NCI-H1048 (cell line): Measurements from ENCODE around the gene HSDL2.
"Not testable (repeated sequence)": the region's sequence is repeated elsewhere in the genome, so short reads cannot be mapped to it uniquely, and the experiment has no call there.

Experiments
- DNase-seq: peaks from one replicate; lab custom pipeline; 2025; lab: John Stamatoyannopoulos, UW

The HSDL2 gene

DNA sequence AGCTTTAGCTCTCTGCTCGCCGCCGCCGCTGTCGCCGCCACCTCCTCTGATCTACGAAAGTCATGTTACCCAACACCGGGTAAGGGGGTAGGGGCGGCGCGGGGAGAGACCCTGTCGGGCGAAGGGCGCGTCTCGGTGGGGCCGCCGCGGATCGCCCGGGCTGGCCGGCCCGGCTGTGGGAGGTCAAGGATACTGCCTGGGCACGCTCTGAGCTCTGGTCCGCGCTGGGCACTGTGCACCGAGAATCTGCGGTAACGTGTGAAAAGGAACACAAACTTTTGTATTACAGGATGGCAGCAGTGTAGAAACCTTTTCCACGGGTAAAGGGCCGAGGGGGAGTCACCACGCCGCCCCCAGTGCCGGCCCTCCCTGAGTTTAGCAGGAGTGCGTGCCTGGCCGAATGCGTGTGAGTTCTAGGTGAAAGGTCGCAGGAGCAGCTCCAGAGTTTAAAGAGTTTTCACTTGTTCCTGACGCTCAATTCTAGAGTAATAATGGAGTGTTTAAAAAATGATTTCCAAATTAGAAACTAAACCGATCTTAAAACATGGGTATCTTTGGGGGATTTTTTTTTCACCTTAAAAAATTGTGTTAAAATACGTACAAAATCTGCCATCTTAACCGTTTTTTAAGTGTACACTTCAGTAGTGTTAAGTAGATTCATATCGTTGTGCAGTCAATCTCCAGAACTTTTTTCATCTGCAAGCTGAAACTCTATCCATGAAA lies at the start of gene HSDL2:
TSS of gene HSDL2 (plus strand) at position 7 of the 723 bp plus-strand sequence. CDS start at position 63, 56 bp downstream.
- no peak for DNase-seq

DNA sequence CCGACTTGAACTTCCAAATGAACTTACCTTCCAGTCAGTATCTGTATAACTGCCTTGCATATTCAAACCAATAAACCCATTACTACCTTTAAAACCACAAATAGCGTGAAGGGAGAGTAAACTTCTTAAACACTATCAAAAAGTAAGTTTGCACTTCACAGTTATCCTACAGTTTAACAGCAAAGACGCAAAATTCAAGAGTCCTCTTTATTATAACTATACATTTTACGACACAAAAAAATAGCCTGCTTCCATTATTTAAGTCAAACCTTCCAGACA lies 48.3 kb upstream of the HSDL2 start:
- DNase-seq, result no peak

DNA sequence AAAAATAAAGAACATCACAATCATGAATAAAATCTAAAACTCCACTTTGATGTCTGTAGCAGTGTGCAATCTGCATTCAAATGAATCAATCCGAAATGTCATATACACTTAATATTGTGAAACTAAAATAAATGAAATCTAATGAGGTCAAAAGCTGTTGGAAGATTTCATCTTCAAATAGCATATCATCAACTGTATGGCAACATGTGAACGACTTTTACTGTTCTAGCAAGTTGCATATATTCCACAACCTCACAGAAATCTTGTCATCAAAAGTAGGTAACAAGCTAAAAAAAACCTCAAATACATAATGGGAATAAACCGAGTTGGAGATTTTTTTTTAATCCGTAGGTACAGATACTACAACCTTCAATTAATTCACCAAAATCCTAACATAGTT lies 47.7 kb upstream of the HSDL2 start:
- DNase-seq, result no peak

DNA sequence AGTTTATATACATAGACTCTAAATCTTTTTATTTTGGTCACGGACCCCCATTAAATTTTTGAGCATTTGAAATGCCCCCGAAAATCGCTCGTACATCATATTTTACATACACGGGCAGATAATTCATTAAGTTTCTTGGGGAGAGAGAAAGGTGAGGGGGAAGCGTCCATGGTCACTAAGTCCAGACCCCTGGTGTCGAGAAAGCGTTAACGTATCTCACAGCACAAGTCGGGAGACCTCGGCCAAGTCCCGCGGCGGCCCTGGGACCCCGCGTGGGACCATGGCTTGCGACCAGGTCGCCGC lies 47.3 kb upstream of the HSDL2 start:
- DNase-seq, result no peak

DNA sequence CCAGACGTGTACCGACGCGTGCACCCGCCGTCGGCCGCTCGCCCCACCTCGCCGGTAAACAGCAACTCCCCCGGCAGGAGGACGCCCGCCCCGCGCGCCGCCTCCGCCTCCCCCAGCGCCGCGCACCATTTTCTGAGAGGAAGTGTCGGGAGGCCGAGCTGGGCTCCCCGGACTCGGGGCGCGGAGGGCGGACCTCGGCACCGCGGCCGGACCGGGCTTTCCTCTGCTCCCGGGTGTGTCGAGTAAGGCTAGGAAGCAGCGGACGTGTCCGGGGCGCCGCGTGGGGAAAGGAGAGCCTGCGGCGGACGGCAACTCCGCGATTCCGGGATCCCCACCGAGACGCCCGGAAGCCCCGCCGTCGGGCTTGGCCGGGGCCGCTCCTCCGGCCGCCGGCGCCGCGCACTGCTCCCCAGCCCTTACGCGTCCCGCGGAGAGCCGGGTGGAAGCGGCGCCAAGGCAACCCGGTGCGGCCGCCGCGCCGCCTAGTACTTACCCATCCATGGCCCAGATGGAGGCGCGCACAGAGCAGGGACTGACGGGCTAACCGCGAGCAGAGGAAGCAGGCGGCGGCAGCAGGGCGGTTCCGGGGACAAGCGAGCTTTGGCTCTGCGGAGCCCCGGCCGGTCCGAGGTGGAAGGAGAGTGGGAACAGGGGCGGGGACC lies 46.8 kb upstream of the HSDL2 start, which contains the start of gene PTBP3:
TSS of gene PTBP3 (minus strand) at position 643 of the 662 bp plus-strand sequence. CDS start 35,754 bp downstream, outside the sequence.
- no peak for DNase-seq

DNA sequence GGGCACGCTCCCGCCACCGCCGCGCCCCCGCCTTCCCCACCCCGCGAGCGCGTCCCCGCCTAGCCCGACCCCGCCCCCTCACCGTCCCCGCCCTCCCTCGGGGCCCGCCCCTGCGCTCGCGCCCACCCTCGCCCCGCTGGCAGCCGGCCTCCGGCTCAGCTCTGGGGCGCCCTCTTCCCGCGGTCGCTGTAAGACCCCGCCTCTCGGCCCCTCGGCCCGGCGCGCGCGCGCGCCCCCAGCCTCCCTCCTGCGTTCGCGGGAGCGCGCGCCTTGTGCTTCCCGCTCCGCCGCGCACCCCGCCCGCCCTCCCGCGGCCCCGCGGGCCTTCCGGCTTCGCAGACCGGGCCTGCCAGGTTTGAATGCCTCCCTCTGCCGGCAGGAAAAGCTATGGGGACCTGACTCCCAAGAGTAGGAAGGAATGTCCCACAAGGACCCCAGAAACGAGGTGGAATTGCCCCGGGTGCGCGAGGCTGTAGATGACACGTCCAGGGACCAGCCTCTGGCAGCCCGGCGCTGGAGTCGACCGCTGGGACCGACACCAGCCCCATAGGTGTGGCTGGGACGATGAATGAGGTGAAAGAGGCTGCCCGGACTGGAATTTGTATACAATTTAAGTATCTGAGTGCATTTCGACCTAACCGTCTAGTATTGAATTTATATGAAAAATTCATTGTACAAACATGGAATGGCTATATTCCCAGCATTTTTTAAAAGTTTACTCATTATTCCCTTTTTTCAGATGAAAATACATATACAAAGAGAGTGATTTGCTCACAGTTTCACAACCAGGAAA lies 46.1 kb upstream of the HSDL2 start:
- peak; percentile 89 for DNase-seq

DNA sequence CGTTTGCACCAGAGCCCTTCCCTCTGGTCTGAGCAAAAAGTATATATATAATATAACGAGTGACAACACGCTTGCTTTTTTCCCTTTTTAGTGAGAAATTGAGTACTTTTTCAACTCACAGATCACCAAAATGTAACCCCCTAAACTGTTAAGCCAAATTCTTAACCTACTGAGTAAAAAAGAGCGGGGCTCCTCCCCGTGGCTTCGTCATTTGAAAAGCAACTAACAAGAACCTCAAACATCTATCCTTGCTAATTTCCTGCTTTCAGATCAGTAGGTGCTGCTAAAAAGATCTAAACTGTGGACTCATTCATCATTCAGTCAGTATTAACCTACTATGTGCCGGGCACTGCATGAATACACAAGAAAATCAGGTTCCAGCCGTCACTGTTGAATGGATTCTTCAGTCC lies 45.5 kb upstream of the HSDL2 start:
- no peak for DNase-seq

DNA sequence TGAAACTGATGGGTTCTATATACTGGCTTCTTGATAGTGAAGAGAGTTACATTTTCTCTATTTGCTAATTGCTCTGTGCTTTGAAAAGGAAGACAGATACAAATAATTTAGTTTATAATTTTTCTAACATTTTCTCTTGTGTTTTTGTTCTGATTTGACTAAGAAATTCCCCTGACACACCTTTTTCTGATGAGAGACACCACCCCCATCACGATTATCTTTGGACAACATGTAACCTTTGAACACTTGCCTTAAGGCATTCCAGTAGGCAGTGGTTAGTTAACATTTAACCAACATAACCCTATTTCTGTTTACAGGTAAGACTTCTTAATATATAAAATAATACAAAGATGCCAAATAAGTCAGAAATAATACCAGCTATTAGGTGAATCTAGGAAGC lies 42.4 kb upstream of the HSDL2 start:
- no peak for DNase-seq

DNA sequence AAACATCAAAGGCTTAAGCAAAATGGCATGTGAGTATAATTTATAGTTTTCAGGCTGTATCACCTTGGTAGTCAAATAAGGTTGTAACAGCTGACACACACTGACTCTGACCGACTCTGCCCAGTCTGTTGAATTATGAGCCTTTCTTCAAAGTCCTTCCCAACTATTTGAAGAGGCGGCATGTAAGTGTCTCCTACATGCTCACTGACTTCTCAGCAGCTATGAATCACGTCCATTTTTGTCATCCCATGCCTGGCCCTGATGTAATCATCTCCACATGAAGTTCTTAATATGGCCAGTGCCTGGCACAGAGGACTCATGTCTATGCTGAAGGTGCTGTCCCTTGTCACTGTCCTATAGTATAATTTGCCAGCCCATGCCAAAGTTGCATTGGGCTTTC lies 41.3 kb upstream of the HSDL2 start:
- no peak for DNase-seq

- DNase-seq, result no peak
These were observed 40.0 kb upstream of the HSDL2 start for GRCh38 chr9:112339886-112340285.

DNA sequence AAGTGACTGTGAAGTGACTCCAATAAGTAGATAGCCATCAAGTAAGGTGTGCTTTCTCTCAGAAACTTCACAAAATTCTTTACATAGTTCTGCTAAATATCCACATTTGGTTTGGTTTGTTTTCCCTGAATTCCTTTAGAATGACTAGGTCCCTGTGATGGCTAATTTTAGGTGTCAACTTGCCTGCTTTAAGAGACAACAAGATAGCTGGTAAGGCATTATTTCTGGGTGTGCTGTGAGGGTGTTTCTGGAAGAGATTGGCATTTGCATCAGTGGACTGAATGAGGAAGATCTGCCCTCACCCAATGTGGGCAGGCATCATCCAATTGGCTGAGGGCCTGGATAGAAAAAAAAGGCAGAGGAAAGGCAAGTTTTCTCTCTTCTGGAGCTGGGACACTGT lies 38.2 kb upstream of the HSDL2 start:
- no peak for DNase-seq

- no peak for DNase-seq
These were observed 31.5 kb upstream of the HSDL2 start for GRCh38 chr9:112348257-112349007.

- DNase-seq, result no peak
These were observed 30.9 kb upstream of the HSDL2 start for GRCh38 chr9:112349008-112349333.

DNA sequence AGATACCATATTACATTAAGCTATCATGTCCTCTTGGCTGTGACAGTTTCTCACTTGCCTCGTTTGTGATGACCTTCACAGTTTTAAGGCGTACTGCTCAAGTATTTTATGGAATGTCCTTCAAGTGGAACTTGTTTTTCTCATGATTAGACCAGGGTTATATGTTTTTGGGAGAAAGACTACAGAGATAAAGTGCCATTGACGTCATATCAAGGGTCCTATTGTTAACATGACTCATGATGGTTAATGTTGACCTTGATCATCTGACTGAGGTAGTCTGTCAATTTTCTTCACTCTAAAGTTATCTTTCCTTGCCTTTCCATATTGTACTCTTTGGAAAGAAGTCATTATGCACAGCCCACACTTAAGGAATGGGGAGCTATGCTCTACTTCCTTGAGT lies 28.7 kb upstream of the HSDL2 start:
- DNase-seq, result no peak

DNA sequence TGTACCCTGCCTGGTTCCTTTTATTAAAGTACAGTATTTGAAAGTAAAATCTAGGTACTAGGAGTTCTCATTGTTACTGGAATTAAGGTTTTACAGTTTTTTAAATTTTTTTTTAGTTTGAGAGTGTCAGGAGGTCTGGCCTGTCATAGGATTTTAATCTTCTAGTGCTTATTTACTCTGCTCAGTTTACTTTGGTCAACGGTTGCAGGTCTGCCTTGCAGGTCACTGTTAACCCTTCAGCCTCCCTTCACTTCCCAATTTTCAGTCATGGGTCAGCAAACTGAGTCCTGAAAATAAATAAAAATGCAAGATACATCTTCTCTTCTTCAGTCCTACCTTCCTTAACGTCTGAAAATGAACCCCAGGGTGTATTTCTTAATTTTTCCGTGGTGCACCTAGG lies 27.7 kb upstream of the HSDL2 start:
- no peak for DNase-seq

DNA sequence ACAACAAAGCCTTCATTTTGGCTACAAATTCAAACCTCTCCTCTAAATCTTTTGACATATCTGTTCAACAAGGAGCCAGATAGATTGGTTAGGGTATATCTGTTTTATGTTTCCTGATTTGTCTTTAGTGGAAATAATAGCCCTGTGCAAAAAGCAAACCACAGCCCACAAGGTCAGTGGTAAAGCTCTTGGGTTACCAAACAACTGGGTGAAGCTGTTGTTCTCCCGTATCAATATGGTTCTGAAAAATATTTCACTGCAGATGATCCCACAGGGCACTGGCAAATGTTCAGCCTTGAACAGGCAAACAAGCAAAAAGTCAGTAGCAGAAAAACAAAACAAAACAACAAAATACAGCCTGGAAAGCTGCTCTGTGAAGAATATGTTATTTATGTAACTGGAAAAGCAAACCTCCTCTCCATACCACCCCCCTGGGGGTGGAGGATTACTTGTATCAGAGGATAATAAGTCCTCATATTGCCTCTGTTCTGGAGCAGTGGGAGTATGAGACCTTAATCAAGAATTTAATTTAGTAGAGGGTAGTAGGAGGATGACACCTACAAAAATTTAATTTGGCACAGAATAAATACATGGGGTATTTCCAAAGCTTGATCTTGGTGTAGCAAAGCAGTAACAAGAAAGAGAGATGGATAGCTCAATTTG lies 25.7 kb upstream of the HSDL2 start:
- DNase-seq, result no peak

DNA sequence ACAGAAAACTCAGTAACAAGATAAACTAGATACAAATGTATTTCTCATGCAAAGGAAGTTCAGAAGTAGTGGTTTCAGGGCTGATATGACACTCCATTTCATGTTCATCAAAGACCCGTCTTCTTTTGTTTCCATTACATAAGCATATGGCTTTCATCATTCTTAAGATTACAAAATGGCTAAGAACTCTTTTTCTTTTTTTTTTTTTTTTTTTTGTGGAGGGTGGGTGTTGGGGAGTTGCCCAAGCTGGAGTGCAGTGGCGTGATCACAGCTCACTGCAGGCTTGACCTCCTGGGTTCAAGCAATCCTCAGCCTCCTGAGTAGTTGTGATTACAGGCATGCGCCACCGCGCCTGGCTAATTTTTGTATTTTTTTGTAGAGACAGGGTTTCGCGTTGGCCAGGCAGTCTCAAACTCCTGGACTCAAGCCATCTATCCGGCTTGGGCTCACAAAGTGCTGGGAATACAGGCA lies 24.4 kb upstream of the HSDL2 start:
- DNase-seq, result no peak

GRCh38 chr9:112360047-112360804 lies 19.7 kb upstream of the HSDL2 start:
- no peak for DNase-seq

GRCh38 chr9:112361601-112362000 lies 18.3 kb upstream of the HSDL2 start:
- DNase-seq, result no peak

- no peak for DNase-seq
These were observed 15.1 kb upstream of the HSDL2 start for GRCh38 chr9:112364761-112365160.

DNA sequence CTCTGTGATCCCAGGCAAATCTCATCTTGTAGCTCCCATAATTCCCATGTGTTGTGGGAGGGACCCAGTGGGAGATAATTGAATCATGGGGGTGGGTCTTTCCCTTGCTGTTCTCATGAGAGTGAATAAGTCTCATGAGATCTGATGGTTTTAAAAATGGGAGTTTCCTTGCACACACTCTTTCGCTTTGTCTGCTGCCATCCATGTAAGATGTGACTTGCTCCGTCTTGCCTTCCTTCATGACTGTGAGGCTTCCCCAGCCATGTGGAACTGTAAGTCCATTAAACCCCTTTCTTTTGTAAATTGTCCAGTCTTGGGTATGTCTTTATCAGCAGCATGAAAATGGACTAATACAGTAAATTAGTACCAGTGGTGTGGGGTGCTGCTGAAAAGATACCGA lies 14.7 kb upstream of the HSDL2 start:
- not testable (repeated sequence) for DNase-seq
